CD4-positive, alpha-beta T cell treated with Interleukin-1 beta for 1 hour (primary cell): ENCODE measurements around the gene ULK3.

ENCODE experiments used
- DNase-seq, 2 donors: peaks; one replicate each; pipeline ENCODE4 v3.0.0-alpha.2; 2020 to 2022

The ULK3 gene

GRCh38 chr15:74821091-74821789, 21.7 kb downstream of the ULK3 start:
- peak in 1 of 2 donors; percentile 51 for DNase-seq

DNA sequence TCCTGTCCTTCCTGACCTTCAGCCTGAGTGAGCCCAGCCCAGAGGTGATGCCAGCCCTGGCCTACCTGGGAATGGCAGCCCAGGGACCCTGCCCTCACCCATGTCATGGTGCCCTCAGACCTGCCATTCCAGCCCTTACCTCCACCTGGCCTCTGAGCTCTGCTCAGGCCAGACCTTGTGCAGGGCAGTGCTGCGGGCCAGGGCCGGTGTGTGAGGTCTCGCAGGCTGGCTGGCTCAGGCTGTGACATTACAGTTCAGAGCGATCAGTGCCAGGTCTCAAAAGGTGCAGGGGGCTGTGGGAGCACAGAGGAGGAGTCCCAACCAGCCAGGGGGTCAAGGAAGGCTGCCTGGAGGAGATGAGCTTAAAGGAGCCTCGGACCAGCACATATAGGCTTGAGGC, 22.9 kb downstream of the ULK3 start:
- no peak for DNase-seq

- no peak for DNase-seq
Observed at GRCh38 chr15:74817370-74817737, 25.6 kb downstream of the ULK3 start.

DNA sequence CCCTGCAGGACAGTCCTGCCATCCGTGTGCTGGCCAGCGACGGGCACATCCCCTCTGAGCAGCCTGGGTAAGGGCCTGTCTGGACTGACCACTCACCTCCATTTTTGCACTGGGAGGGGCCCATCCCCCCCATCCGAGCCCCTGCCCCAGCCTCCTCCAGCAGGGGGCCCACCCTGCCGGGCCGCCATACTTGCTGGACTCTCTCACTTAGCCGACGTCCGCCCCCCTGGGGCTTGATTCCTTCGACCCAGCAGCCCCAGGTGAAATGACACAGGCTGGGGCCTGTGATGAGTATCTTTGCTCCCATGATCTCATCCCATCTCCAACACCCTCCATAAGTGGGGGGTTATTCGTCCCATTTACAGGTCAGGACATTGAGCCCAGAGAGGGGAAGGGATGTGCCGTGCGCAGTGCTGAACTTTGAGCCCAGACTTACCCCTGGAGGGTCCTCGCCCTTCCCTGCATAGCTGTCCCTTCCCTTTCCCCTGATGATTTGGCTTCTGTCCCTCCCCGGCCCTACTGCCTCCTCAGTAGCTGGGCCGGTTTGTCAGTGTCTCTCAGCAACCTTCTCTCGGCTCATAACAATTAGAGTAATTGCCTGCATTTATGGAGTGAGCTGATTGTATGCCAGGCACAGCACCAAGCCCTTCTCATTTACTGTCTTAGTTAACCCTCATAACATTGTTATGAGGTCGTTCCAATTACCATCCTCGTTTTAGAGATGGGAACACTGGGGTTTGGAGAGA, 26.2 kb downstream of the ULK3 start:
- DNase-seq: no peak

DNA sequence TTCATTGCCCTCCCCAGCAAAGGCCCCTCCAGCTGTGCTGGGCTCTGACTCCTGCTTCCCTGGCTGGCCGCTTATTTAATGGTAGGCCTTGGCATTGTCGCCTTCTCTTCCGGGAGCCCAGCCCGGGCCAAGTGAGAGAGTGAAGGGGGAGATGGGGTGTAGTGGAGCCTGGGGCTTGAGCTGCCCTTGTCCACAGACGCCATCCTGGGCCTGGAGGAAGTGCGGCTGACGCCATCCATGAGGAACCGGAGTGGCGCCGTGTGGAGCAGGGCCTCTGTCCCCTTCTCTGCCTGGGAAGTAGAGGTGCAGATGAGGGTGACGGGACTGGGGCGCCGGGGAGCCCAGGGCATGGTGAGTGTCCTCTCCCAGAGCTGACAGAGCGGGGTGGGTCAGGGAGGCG, 27.0 kb downstream of the ULK3 start:
- no peak for DNase-seq

DNA sequence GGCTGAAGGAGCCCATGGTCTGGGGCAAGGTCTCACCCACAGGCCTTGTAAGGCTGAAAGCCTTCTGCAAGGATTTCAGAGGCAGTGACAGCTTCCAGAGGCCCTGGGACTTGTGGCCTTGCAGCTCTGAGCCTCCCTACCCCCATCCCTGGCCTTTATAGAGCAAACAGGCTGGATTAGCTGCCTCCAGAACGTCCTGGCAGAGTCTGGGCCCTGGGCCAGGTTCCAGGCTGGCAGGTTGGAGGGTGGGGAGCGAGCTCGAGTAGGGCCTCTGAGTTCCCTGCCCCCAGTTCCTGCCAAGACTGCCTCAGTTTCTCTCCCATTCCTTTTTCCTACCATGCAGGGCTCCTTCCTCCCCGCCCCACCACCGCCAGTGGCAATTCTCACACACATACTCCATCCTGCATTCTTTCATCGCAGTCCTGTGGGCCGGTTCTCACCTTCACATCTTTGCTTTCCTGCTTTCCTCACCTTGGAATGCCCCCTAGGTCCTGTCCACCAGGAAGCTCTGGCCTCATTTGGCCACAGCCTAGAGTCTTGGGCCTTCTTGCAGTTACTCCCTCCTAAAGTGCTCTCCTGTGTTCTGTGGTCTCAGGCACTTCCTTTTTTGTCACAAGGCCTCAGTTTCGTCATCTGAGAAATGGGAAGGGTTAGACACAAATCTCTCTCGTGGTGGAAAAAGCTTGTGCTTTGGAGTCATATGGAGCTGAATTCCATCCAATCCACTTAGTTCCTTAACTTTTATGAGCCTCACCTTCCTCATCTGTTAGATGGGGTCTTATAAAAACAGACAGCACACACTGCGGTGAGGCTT, 27.6 kb downstream of the ULK3 start:
- no peak for DNase-seq

DNA sequence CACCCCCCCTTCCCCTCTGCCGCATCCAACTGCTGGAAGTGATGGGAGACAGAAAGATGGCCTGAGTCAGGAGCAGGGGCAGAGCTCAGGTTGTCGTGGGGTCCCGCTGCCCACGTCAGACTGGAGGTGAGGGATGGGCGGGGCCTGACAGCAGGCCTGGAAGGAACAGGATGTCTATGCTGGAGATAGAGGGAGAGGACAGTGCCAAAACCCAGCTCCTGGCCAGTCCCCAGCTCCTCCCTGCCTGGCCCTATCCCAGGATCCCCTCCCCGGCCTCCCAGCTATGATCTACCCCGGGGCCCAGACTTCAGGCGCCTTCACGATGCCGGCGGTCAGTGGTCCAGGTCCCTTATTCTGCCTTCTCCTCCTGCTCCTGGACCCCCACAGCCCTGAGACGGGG, 30.4 kb downstream of the ULK3 start, which contains the start of gene LMAN1L:
LMAN1L (plus strand) TSS at position 303 of the 400 bp plus-strand sequence; CDS start at position 323, 20 bp downstream.
- no peak for DNase-seq

DNA sequence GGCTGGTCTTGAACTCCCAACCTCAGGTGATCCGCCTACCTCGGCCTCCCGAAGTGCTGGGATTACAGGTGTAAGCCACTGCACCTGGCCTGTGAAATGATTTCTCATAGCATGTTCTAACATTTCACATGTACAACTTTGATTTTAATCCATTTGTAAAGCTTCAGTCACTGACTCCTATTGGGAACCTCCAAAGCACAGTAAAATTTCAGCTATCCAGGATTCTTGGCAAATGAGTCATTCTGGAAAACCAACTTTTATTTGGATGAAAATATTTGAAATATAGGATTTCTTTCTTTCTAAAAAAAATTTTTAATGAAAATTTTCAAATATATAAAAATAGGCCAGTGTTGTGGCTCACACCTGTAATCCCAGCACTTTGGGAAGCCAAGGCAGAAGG, 33.0 kb downstream of the ULK3 start:
- no peak for DNase-seq

- DNase-seq: no peak
Observed at GRCh38 chr15:74809242-74809641, 33.7 kb downstream of the ULK3 start.

DNA sequence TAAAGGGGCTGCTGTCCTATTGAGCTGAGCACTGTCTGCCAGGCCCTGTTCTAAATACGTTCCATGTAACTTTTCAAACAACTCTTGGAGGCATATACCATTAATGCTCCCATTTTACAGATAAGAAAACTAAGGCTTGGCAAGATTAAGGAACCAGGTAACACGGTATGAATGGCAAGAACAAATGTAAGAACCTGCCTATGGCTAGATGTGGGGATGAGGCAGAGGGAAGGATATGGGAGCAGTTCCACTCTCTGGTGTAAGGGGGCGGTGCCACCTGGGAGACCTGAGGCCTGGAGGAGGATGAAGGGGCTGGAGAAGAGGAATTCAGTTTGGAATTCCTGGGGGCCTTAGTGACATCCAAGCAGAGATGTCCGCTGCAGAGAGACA, 34.1 kb downstream of the ULK3 start:
- no peak for DNase-seq

- no peak for DNase-seq
Observed at GRCh38 chr15:74808078-74808839, 34.7 kb downstream of the ULK3 start.

DNA sequence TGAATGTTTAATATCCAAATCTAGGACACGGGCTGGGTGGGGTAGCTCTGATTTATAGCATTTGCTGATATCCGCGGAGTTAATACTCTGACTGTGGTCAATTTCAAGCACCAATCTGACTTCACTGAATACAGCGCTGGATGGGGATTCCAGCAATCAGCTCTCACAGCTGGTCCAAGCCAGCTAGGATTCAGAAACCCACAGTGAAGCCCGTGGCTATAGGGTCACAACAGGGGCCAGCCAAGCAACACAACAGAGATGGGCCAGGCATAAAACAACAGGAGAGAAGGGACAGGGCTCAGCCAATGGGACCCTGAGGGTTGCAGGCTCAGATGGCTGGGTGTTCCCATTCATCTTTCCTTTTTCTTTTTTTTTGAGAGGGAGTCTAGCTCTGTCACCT, 35.7 kb downstream of the ULK3 start:
- no peak for DNase-seq

DNA sequence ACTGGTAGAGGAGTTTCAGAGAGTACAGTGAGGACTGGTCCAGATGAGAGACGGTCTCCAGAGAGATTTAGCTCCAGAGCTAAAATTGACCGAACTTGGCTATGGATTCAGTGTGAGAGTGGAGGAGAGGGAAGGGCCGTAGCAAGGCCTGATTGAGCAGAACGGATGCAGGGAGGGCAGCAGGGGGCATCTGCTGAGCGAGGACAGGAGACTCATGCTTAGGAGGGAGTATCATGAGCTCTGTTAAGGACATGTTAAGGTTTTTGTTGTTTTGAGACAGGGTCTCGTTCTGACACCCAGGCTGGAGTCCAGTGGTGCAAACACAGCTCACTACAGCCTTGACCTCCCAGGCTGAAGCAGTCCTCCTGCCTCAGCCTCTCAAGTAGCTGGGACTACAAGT, 38.0 kb downstream of the ULK3 start:
- DNase-seq: no peak

GRCh38 chr15:74802862-74803447, 40.0 kb downstream of the ULK3 start:
- DNase-seq: no peak

GRCh38 chr15:74802290-74802689, 40.7 kb downstream of the ULK3 start:
- no peak for DNase-seq

- no peak for DNase-seq
Observed at GRCh38 chr15:74801311-74801997, 41.5 kb downstream of the ULK3 start.

DNA sequence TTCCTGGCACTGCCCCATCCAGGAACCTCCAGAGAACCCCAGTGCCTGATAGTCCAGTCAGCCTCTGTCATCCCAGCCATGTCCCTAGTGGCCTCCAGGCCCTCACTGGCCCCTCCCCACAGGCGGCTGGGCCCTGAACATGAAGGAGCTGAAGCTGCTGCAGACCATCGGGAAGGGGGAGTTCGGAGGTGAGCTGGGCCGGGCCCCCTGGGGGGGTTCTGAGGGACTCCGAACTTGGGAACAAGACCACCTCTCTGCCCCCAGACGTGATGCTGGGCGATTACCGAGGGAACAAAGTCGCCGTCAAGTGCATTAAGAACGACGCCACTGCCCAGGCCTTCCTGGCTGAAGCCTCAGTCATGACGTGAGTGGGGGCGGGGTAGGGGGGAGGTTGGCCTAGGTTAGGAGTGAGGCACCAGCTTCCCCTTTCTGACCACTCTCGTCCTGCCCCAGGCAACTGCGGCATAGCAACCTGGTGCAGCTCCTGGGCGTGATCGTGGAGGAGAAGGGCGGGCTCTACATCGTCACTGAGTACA, 42.3 kb downstream of the ULK3 start:
- peak in 1 of 2 donors; percentile 42 for DNase-seq

- DNase-seq: peak; percentile 91 to 92
Observed at GRCh38 chr15:74799856-74800558, 42.9 kb downstream of the ULK3 start.

DNA sequence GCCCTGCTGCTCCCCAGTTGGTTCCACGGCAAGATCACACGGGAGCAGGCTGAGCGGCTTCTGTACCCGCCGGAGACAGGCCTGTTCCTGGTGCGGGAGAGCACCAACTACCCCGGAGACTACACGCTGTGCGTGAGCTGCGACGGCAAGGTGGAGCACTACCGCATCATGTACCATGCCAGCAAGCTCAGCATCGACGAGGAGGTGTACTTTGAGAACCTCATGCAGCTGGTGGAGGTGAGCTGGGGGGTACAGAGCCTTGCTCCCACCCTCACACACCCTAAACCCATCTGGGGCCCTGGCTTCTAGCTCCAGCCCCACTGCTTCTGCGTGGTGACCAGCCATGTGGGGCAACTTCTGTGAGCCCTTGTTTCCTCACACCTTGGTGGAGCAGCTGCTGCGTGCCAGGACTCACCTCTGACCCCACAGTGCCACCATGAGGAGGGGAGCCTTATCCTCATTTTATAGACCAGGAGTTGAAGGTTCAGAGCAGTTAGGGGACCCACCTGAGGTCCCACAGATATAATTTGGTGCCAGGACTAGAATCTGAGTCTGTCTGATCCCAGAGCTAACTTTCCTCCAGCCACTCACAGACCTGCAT, 43.6 kb downstream of the ULK3 start:
- DNase-seq: peak in 1 of 2 donors; percentile 51
